A549 (cell line): Measurements from ENCODE around the gene MAST2. TPM values are rescaled to one million over a fixed set of nuclear protein-coding genes. Genes with fewer than 3 reads are reported as not detected.

ENCODE experiments used
- ATAC-seq, 2 experiments: fragments of 200-7000 bp in 1 of 2; fragments of >200 bp in 1 of 2; cut with Nextera tagmentation in 1 of 2; cut with Tn5 transposase in 1 of 2; 3 replicates each; pipeline versions ENCODE4 v1.8.0 to v1.9.1; 2018 to 2020; ENCODE audit warnings: mild to moderate bottlenecking in 1 of 2, moderate library complexity in 1 of 2
- CTCF ChIA-PET: fragments of 300-600 bp; sonication (Branson Sonifier 250); formaldehyde crosslinking; extraction: SDS; loops from one replicate; lab custom pipeline; 2021; ENCODE audit warnings: antibody characterized with exemption, inconsistent platforms; lab: Yijun Ruan, JAX
- POLR2A ChIA-PET: fragments of 350-600 bp; formaldehyde crosslinking; extraction: SDS; loops from one replicate; lab custom pipeline; 2021; ENCODE audit warnings: antibody characterized with exemption, inconsistent platforms; lab: Yijun Ruan, JAX
- DNase-seq, 2 experiments: peaks; one replicate each; pipeline versions ENCODE4 v3.0.0 to v3.0.0-alpha.2; 2011 to 2016; ENCODE audit warnings: low read depth in 1 of 2, low spot score in 1 of 2
- FAIRE-seq: peaks from 2 replicates; lab custom pipeline; 2011; peaks lifted over from hg19 to GRCh38; lab: Jason Lieb, UNC
- H3K27ac ChIP-seq, 2 experiments: fragments of >200 bp; sonication (Bioruptor Twin); formaldehyde crosslinking; 3 replicates each; pipeline ENCODE4 v1.5.1; 2016 to 2017
- H3K4me1 ChIP-seq: fragments of >200 bp; sonication (Bioruptor Twin); formaldehyde crosslinking; 3 replicates; pipeline ENCODE4 v1.6.1; 2016
- H3K4me2 ChIP-seq: fragments of >200 bp; sonication (Bioruptor Twin); formaldehyde crosslinking; 3 replicates; pipeline ENCODE4 v1.6.1; 2016
- H3K4me3 ChIP-seq: fragments of >200 bp; sonication (Bioruptor Twin); formaldehyde crosslinking; 3 replicates; pipeline ENCODE4 v1.5.1; 2016
- H3K9me3 ChIP-seq: fragments of >200 bp; sonication (Bioruptor Twin); formaldehyde crosslinking; 3 replicates; pipeline ENCODE4 v1.6.1; 2016
- MAX ChIP-seq: IDR thresholded peaks from 2 replicates; pipeline ENCODE4 v1.6.1; 2012
- USF2 ChIP-seq: fragments of 450-650 bp; IDR thresholded peaks from 2 replicates; pipeline ENCODE4 v1.6.1; 2014; ENCODE audit warnings: antibody characterized with exemption
- WGBS: methylation state at CpG from one replicate; pipeline ENCODE4 v1.1.6; 2017; ENCODE audit errors: missing lambda C conversion rate; 5-methylcytosine and 5-hydroxymethylcytosine counted together
- polyA plus RNA-seq, 4 experiments: library from polyadenylated mRNA; depleted of rRNA in 3 of 4; stranded (reverse); fragments of >200 nt; fragmentation: RNase III in 1 of 4; extraction: RNeasy Plus Mini Kit Qiagen cat#74134 plus additional on column Dnase treatment in 1 of 4; gene quantifications; 2 replicates in 3 of 4; 3 replicates in 1 of 4; pipeline ENCODE4 v1.2.3, GENCODE V29; 2011 to 2017

Gene MAST2
- polyA plus RNA-seq, 2 of the 4 experiments (the other 2 are of a cell fraction) = 19.3 to 20.5 TPM

- no peak for FAIRE-seq
- CTCF ChIA-PET = interaction anchor here (0.8 to 1.2 kb wide), 4 partner anchors 10 to 48 kb away, joined by 3 to 4 read pairs (median 3); no protein-coding TSS in a partner anchor
- Histone ChIP-seq H3K9me3 (no peaks in the 10 kb centered on the region), H3K4me3 (no peak overlapping the region), H3K4me1 (peaks cover 5% of the 10 kb centered on the region; the same call in 2 of the 3 replicates), H3K4me2 (peak overlapping the region; percentile 14; the same call in 1 of the 3 replicates), H3K27ac (no peak overlapping the region; a peak in 1 of 6 replicates)
- no peak for ATAC-seq
- POLR2A ChIA-PET = interaction anchor here (0.8 kb wide), 1 partner anchor 8 kb away, joined by 3 read pairs; no protein-coding TSS in a partner anchor
- TF ChIP-seq MAX = no peak
- TF ChIP-seq USF2 = no peak
- WGBS = 33% methylated on average over 1 of the region's 1 CpG
- DNase-seq = no peak
These were observed 281.4 kb downstream of the MAST2 start for GRCh38 chr1:46084553-46085451.

Other genes with a start within 250 kb of the MAST2 start
- gene NASP, start 219.6 kb upstream of the MAST2 start, polyA plus RNA-seq (2011; rRNA removed) = 101 and 139 TPM in 2 replicates
- gene NASP, start 219.6 kb upstream of the MAST2 start, polyA plus RNA-seq (2017; fragmentation: RNase III; extraction: RNeasy Plus Mini Kit Qiagen cat#74134 plus additional on column Dnase treatment) = 262 to 273 TPM (median 272 TPM) in 3 replicates
- gene CCDC17, start 179.6 kb upstream of the MAST2 start, polyA plus RNA-seq (2011; rRNA removed) = 0.38 and 0.50 TPM in 2 replicates
- gene CCDC17, start 179.6 kb upstream of the MAST2 start, polyA plus RNA-seq (2017; fragmentation: RNase III; extraction: RNeasy Plus Mini Kit Qiagen cat#74134 plus additional on column Dnase treatment) = 0.26 to 0.66 TPM (median 0.49 TPM) in 3 replicates
- gene GPBP1L1, start 117.1 kb upstream of the MAST2 start, polyA plus RNA-seq (2011; rRNA removed) = 61.3 and 74.0 TPM in 2 replicates
- gene GPBP1L1, start 117.1 kb upstream of the MAST2 start, polyA plus RNA-seq (2017; fragmentation: RNase III; extraction: RNeasy Plus Mini Kit Qiagen cat#74134 plus additional on column Dnase treatment) = 47.7 to 50.9 TPM (median 50.5 TPM) in 3 replicates
- gene TMEM69, start 115.4 kb upstream of the MAST2 start, polyA plus RNA-seq (2011; rRNA removed) = 50.8 and 65.4 TPM in 2 replicates
- gene TMEM69, start 115.4 kb upstream of the MAST2 start, polyA plus RNA-seq (2017; fragmentation: RNase III; extraction: RNeasy Plus Mini Kit Qiagen cat#74134 plus additional on column Dnase treatment) = 21.6 to 23.1 TPM (median 22.7 TPM) in 3 replicates
- gene IPP, start 53.0 kb upstream of the MAST2 start, polyA plus RNA-seq (2011; rRNA removed) = 9.7 and 11.9 TPM in 2 replicates
- 5.7 to 7.6 TPM (median 7.3 TPM) in 3 replicates for gene IPP, start 53.0 kb upstream of the MAST2 start, polyA plus RNA-seq (2017; fragmentation: RNase III; extraction: RNeasy Plus Mini Kit Qiagen cat#74134 plus additional on column Dnase treatment)